Mesodermal cell (in vitro differentiated cells): ENCODE results near the gene LEFTY2.
"Not testable (repeated sequence)": the region's sequence is repeated elsewhere in the genome, so short reads cannot be mapped to it uniquely, and the experiment has no call there.

ENCODE experiments used
- H3K27ac ChIP-seq: 2 replicates; pipeline ENCODE4 v1.7.0; 2013; ENCODE audit warnings: mild to moderate bottlenecking, low read depth, low read length, moderate library complexity; ENCODE audit not compliant: severe bottlenecking
- H3K36me3 ChIP-seq: 2 replicates; pipeline ENCODE4 v1.7.1; 2013; ENCODE audit warnings: mild to moderate bottlenecking, low read length, moderate library complexity; ENCODE audit not compliant: control insufficient read depth, insufficient read depth
- H3K4me1 ChIP-seq: one replicate; pipeline ENCODE4 v1.7.1; 2013; ENCODE audit warnings: mild to moderate bottlenecking, low read length; ENCODE audit not compliant: insufficient read depth, control insufficient read depth, poor library complexity, severe bottlenecking
- H3K4me3 ChIP-seq: 2 replicates; pipeline ENCODE4 v1.7.0; 2013; ENCODE audit warnings: low read length, control low read depth, mild to moderate bottlenecking; ENCODE audit not compliant: insufficient read depth, poor library complexity, severe bottlenecking; ENCODE audit errors: extremely low read depth
- H3K9me3 ChIP-seq: 2 replicates; pipeline ENCODE4 v1.7.1; 2013; ENCODE audit warnings: mild to moderate bottlenecking, low read length, moderate library complexity; ENCODE audit not compliant: control insufficient read depth
- WGBS, 2 experiments: methylation state at CpG; one replicate each; pipeline ENCODE4 v1.1.5; 2013; ENCODE audit warnings: missing lambda C conversion rate in 2 of 2; ENCODE audit not compliant: insufficient coverage in 2 of 2; 5-methylcytosine and 5-hydroxymethylcytosine counted together

LEFTY2 gene

DNA sequence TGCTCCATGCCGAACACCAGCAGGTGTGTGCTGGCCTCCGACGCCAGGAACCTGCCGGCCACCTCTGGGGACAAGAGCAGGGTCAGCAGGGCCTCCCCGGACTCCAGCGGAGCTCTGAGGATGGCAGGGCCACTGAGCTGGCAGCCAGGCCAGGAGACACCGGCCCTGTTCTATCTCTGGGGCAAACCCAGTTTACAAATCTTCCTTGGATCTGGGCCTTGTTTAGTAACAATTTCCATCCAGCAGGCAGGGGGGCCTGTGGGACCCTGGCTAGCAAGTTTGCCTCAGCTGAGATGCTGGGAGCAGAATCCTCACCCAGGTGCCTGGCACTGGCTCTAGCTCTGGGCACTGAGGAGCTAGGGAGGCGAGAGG lies 1.1 kb downstream of the LEFTY2 start:
- H3K27ac ChIP-seq, H3K9me3 ChIP-seq, H3K4me3 ChIP-seq, H3K36me3 ChIP-seq, H3K4me1 ChIP-seq: not testable (repeated sequence)
- WGBS, 2 experiments = 65 to 82% methylated on average over 7 of the region's 8 CpGs

DNA sequence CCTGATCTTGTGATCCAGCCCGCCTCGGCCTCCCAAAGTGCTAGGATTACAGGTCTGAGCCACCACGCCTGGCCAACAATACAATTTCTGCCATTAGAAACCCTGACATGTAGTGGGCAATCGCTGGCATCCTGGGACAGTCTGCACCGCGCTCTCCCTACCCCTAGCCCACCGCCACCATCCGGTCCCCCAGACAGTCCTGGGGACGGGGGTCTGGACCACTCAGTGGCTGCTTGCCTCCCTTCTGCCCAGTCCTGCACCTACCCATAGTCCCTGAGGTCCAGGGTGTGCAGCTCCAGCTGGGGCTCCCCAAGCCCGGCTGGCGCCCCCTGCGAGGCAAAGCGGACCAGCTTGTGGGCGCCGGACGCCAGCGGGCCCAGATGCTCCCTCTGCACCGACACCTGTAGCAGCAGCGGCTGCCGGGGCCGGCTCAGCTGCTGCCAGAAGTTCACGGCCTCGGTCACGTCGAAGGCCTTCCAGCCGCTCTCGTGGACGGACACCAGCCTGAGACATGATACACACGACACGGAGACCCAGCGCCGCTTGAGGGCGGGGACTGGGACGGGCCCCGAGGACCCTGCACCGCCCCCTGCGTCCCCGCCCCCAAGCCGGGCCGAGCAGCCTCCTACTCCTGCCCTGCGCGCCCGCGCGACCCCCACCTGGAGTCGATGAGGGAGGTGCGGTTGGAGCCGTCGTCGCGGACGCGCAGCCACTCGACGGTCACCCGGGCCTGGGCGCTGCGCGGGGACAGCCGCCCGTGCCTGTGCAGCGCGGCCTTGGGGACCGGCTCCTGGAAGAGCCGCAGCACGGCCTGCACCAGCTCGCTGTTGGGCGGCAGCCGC lies 1.7 kb downstream of the LEFTY2 start:
- WGBS, 2 experiments = 61 to 94% methylated on average over 9 to 40 of the region's 69 CpGs
- not testable (repeated sequence) for H3K4me1 ChIP-seq, H3K9me3 ChIP-seq, H3K4me3 ChIP-seq, H3K36me3 ChIP-seq, H3K27ac ChIP-seq

DNA sequence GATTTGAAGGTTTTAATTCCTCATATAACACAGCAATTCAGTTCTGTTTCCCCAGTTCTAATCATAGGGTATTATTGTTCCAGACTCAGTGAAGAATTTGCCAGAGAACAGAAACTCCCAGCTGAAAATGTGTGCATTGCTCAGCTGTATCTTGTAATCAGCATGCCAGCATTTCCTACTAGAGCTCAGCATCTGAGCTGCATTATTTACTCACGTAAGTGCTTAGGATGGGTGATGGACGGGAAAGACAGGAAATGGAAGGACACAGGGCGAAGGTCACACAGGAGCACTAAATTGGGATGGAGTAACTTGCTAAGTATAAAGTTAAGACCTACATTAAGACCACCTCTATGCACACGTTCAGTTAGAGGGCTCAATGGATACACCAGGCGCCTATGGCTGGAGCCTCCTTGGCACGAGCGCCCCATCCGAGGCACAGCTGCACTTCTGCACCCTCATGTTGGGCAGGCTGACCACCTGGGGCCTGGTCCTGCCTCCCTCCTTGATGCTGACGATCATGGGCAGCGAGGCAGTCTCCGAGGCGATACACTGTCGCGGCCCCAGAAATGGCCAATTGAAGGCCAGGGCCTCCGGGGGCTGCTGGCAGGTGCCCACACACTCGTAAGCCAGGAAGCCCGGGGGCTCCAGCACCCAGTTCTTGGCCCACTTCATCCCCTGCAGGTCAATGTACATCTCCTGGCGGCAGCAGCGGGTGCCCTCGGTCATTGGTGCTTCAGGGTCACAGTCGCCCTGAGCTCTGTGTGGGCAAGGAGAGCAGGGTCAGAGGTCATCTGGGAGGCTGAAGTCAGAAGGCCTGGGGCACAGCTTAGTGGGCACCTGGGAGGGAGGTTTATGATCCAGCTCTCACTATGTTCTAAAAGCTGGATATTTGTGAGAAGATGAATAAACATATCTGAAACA lies 3.7 kb downstream of the LEFTY2 start:
- Histone ChIP-seq H3K4me3 (no peak overlapping the region), H3K27ac (no peak overlapping the region), H3K36me3 (no peaks in the 10 kb centered on the region), H3K9me3 (no peaks in the 10 kb centered on the region), H3K4me1 (no peaks in the 10 kb centered on the region)
- 95 to 97% methylated on average over 7 to 14 of the region's 21 CpGs for WGBS, 2 experiments

DNA sequence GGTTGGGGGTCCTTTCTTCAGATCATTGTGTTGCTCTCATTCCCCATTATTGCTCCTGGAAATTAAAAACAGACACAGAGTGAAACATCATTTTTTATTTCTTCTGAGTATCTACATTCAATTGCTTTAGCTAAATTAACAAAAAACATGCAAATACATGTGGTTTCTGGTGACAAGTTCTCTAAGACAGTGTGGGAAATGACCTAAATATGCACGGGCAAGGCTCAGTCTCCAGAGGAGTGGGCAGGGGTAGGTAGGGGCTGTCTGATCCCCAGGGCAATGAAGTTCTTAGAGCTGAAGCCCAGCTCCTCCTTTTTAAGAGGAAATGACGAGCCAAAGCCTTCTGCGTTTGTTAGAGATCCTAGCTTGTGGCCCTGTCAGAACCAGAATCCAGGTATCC lies 4.5 kb downstream of the LEFTY2 start:
- Histone ChIP-seq H3K36me3 (no peaks in the 10 kb centered on the region), H3K4me1 (no peaks in the 10 kb centered on the region), H3K4me3 (no peak overlapping the region), H3K27ac (no peak overlapping the region), H3K9me3 (no peaks in the 10 kb centered on the region)
- WGBS, 2 experiments = 78 to 83% methylated on average over 3 of the region's 3 CpGs

DNA sequence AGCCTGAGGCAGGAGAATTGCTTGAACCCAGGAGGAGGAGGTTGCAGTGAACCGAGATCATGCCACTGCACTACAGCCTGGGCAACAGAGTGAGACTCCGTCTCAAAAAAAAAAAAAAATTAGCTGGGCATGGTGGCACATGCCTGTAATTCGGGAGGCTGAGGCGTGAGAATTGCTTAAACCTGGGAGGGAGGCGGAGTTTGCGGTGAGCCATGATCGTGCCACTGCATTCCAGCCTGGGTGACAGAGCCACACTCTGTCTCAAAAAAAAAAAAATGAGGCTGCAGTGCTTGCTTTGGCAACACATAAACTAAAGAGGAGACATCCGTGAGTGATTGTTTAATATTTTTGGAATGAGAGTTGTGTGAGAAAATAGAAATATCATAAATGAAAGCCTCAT lies 4.9 kb downstream of the LEFTY2 start:
- H3K27ac ChIP-seq, H3K9me3 ChIP-seq, H3K4me1 ChIP-seq, H3K4me3 ChIP-seq, H3K36me3 ChIP-seq: not testable (repeated sequence)
- WGBS, 2 experiments = 86 to 88% methylated on average over 7 of the region's 8 CpGs

DNA sequence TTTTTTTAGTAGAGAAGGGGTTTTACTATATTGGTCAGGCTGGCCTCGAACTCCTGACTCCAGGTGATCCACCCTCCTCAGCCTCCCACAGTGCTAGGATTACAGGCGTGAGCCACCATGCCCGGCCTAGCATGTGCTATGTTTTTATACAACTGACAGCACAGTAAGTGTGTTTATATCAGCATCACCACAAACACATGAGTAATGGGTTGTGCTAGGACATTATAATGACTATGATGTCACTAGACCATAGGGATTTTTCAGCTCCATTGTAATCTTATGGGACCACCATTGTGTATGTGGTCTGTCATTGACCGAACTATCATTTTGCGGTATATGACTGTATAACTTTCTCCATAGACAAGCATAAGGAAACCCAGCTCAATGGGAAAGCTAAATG lies 6.3 kb downstream of the LEFTY2 start:
- Histone ChIP-seq H3K36me3 (no peaks in the 10 kb centered on the region), H3K4me1 (no peaks in the 10 kb centered on the region), H3K27ac (no peak overlapping the region), H3K9me3 (no peaks in the 10 kb centered on the region), H3K4me3 (no peak overlapping the region)
- 93 to 100% methylated on average over 2 to 3 of the region's 5 CpGs for WGBS, 2 experiments

DNA sequence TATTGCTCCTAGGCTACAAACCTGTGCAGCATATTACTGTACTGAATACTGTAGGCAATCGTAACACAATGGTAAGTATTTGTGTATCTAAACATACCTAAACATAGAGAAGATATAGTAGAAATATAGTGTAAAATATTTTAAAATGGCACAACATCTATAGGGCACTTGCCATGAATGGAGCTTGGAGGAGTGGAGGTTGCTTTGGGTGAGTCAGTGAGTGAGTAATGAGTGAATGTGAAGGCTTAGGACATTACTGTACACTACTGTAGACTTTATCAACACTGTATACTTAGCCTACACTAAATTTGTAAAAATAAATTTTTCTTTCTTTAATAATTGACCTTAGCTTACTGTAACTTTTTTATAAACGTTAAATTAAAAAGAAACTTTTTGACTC lies 7.9 kb downstream of the LEFTY2 start:
- no peaks in the 10 kb centered on the region for H3K36me3 ChIP-seq
- H3K9me3 ChIP-seq = no peaks in the 10 kb centered on the region
- no peaks in the 10 kb centered on the region for H3K4me1 ChIP-seq
- WGBS, 2 experiments = no CpG with 5 or more reads among the region's 2 CpGs
- no peak overlapping the region for H3K27ac ChIP-seq
- H3K4me3 ChIP-seq = no peak overlapping the region

DNA sequence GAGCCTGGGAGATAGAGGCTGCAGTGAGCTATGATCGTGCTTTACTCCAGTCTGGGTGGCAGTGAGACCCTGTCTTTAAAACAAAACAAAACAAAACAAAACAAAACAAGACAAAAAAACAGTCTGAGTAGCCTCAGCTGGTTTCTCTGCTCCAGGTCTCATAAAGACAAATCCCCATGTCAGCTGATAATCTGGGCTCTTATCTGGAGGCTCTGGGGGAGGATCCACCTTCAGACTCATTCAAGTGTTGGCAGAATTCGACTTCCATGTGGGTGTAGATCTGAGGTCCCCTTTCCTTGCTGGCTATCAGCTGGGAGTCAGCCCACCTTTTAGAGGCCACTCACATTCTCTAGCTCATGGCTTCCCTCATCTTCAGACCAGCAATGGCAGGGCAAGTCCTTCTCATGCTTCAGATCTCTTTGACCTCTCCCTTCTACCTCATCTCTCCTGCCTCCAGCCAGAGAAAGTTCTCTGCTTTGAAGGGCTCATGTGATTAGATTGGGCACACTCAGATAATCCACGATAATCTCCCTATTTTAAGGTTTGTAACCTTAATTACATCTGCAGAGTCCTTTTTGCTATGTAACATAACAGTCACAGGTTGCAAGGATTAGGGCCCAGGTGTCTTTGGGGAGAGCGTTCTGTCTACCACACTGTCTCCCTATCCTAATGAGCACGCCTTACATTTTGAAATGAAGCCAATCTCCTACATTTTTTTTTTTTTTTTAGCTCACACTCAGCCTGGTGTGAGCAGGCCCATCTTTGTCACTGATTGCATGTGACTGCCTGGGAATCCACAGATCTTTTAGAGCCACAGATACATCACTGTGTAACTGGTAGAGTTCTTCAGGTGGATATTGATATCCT lies 9.5 kb downstream of the LEFTY2 start:
- Histone ChIP-seq H3K4me1 (no peaks in the 10 kb centered on the region), H3K4me3 (no peak overlapping the region), H3K9me3 (no peaks in the 10 kb centered on the region), H3K36me3 (no peaks in the 10 kb centered on the region), H3K27ac (no peak overlapping the region)
- WGBS, 2 experiments = 82 to 95% methylated on average over 3 to 4 of the region's 5 CpGs

DNA sequence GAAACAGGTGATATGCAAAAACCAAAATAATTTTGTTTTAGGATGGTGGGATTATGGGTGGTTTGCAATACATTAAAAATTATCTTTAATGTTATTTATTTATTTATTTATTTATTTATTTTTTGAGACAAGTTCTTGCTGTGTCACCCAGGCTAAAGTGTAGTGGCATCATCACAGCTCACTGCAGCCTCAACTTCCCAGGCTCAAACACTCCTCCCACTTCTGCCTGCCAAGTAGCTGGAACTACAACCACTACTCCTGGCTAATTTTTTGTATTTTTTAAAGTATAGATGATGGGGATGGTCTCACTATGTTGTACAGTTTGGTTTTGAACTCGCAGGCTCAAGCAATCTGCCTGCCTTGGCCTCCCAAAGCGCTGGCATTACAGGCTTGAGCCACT lies 10.5 kb downstream of the LEFTY2 start:
- Histone ChIP-seq H3K4me1 (no peaks in the 10 kb centered on the region), H3K36me3 (no peaks in the 10 kb centered on the region), H3K4me3 (no peak overlapping the region), H3K27ac (no peak overlapping the region), H3K9me3 (no peaks in the 10 kb centered on the region)
- 100% methylated on average over 1 of the region's 2 CpGs; no CpG with 5 or more reads in 1 of the 2 experiments for WGBS, 2 experiments

DNA sequence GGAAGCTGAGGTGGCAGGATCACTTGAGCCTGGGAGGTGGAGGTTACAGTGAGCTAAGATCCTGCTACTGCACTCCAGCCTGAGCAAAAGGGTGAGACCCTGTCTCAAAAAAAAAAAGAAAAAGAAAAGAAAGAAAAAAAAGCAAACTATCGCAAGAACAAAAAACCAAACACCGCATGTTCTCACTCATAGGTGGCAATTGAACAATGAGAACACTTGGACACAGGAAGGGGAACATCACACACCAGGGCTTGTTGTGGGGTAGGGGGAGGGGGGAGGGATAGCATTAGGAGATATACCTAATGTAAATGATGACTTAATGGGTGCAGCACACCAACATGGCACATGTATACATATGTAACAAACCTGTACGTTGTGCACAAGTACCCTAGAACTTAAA lies 11.6 kb downstream of the LEFTY2 start:
- H3K4me3 ChIP-seq, H3K9me3 ChIP-seq, H3K36me3 ChIP-seq, H3K27ac ChIP-seq, H3K4me1 ChIP-seq: not testable (repeated sequence)
- no CpG with 5 or more reads among the region's 3 CpGs for WGBS, 2 experiments
